SJCRH30 (cell line): ENCODE results near the gene HSPG2. TPM values are rescaled to one million over a fixed set of nuclear protein-coding genes. Genes with fewer than 3 reads are reported as not detected.
"Not testable (repeated sequence)": the region's sequence is repeated elsewhere in the genome, so short reads cannot be mapped to it uniquely, and the experiment has no call there.

ENCODE experiments used
- DNase-seq, 2 experiments: peaks; one replicate each; pipeline ENCODE4 v3.0.0-alpha.2; 2015 to 2020
- H3K27ac ChIP-seq: fragments of 250-450 bp; sonication (Bioruptor Pico); 2 replicates; pipeline ENCODE4 v1.5.1; 2020; ENCODE audit warnings: mild to moderate bottlenecking, moderate library complexity
- H3K27me3 ChIP-seq: fragments of 250-450 bp; sonication (Bioruptor Pico); 2 replicates; pipeline ENCODE4 v1.5.1; 2020; ENCODE audit warnings: mild to moderate bottlenecking, moderate library complexity
- H3K36me3 ChIP-seq: fragments of 250-450 bp; sonication (Bioruptor Pico); 2 replicates; pipeline ENCODE4 v1.5.1; 2020; ENCODE audit warnings: mild to moderate bottlenecking, moderate library complexity
- H3K4me1 ChIP-seq: fragments of 250-450 bp; sonication (Bioruptor Pico); 2 replicates; pipeline ENCODE4 v1.5.1; 2020; ENCODE audit warnings: mild to moderate bottlenecking, moderate library complexity
- H3K4me3 ChIP-seq: fragments of 250-450 bp; sonication (Bioruptor Pico); 2 replicates; pipeline ENCODE4 v1.5.1; 2020; ENCODE audit warnings: mild to moderate bottlenecking, moderate library complexity
- H3K9me3 ChIP-seq: fragments of 250-450 bp; sonication (Bioruptor Pico); replicated peaks from 2 replicates; pipeline ENCODE4 v1.5.1; 2020; ENCODE audit warnings: mild to moderate bottlenecking, moderate library complexity
- total RNA-seq: library from RNA; depleted of rRNA; stranded (reverse); fragments of >200 nt; shearing (Covaris generic); gene quantifications from 2 replicates; pipeline ENCODE4 v1.2.3, GENCODE V29; 2014

HSPG2 gene
- total RNA-seq, 1 experiment from 2014 or later = 84.0 TPM

- H3K36me3 ChIP-seq = peaks cover 92% of the 10 kb centered on the region
- H3K27ac ChIP-seq = no peak overlapping the region
- H3K9me3 ChIP-seq = 0 out of 2 replicates have a peak, but pooled peaks cover 3% of the 10 kb centered on the region
- H3K4me1 ChIP-seq = no peaks in the 10 kb centered on the region
- no peak overlapping the region for H3K4me3 ChIP-seq
- DNase-seq = no peak
- no peaks in the 10 kb centered on the region for H3K27me3 ChIP-seq
Measured at GRCh38 chr1:21830792-21831453, 106.2 kb downstream of the HSPG2 start.

- DNase-seq = no peak
- Histone ChIP-seq H3K36me3 (peaks cover 90% of the 10 kb centered on the region), H3K27ac (no peak overlapping the region), H3K4me1 (no peaks in the 10 kb centered on the region), H3K4me3 (no peak overlapping the region), H3K9me3 (no peaks in the 10 kb centered on the region), H3K27me3 (no peaks in the 10 kb centered on the region)
Measured at GRCh38 chr1:21829294-21829693, 107.8 kb downstream of the HSPG2 start.

- DNase-seq = no peak
- H3K4me1 ChIP-seq = no peaks in the 10 kb centered on the region
- no peaks in the 10 kb centered on the region for H3K27me3 ChIP-seq
- peaks cover 90% of the 10 kb centered on the region for H3K36me3 ChIP-seq
- no peak overlapping the region for H3K27ac ChIP-seq
- H3K9me3 ChIP-seq = no peaks in the 10 kb centered on the region
- H3K4me3 ChIP-seq = no peak overlapping the region
Measured at GRCh38 chr1:21828506-21829210, 108.5 kb downstream of the HSPG2 start.

GRCh38 chr1:21828075-21828474, 109.0 kb downstream of the HSPG2 start:
- Histone ChIP-seq H3K4me1 (no peaks in the 10 kb centered on the region), H3K27me3 (no peaks in the 10 kb centered on the region), H3K27ac (no peak overlapping the region), H3K4me3 (no peak overlapping the region), H3K36me3 (peaks cover 90% of the 10 kb centered on the region), H3K9me3 (no peaks in the 10 kb centered on the region)
- DNase-seq = no peak

GRCh38 chr1:21827141-21827679, 109.9 kb downstream of the HSPG2 start:
- no peak for DNase-seq
- H3K27ac ChIP-seq = no peak overlapping the region
- no peaks in the 10 kb centered on the region for H3K4me1 ChIP-seq
- H3K27me3 ChIP-seq = no peaks in the 10 kb centered on the region
- no peak overlapping the region for H3K4me3 ChIP-seq
- H3K36me3 ChIP-seq = peaks cover 91% of the 10 kb centered on the region
- H3K9me3 ChIP-seq = no peaks in the 10 kb centered on the region

- not testable (repeated sequence) for H3K9me3 ChIP-seq, H3K4me3 ChIP-seq, H3K27me3 ChIP-seq, H3K27ac ChIP-seq, DNase-seq, H3K4me1 ChIP-seq
- H3K36me3 ChIP-seq = peaks cover 92% of the 10 kb centered on the region
Measured at GRCh38 chr1:21826694-21827093, 110.4 kb downstream of the HSPG2 start.

GRCh38 chr1:21825393-21825792, 111.7 kb downstream of the HSPG2 start:
- DNase-seq = no peak
- H3K27me3 ChIP-seq = no peaks in the 10 kb centered on the region
- no peaks in the 10 kb centered on the region for H3K4me1 ChIP-seq
- no peak overlapping the region for H3K27ac ChIP-seq
- no peak overlapping the region for H3K4me3 ChIP-seq
- 0 out of 2 replicates have a peak, but pooled peaks cover 2% of the 10 kb centered on the region for H3K9me3 ChIP-seq
- peaks cover 94% of the 10 kb centered on the region for H3K36me3 ChIP-seq

- Histone ChIP-seq H3K4me3 (no peak overlapping the region), H3K27ac (no peak overlapping the region), H3K27me3 (no peaks in the 10 kb centered on the region), H3K36me3 (peaks cover 89% of the 10 kb centered on the region), H3K4me1 (no peaks in the 10 kb centered on the region), H3K9me3 (0 out of 2 replicates have a peak, but pooled peaks cover 2% of the 10 kb centered on the region)
- DNase-seq = no peak
Measured at GRCh38 chr1:21824926-21825325, 112.2 kb downstream of the HSPG2 start.

- Histone ChIP-seq H3K9me3 (0 out of 2 replicates have a peak, but pooled peaks cover 2% of the 10 kb centered on the region), H3K4me1 (no peaks in the 10 kb centered on the region), H3K27ac (no peak overlapping the region), H3K27me3 (no peaks in the 10 kb centered on the region), H3K36me3 (peaks cover 82% of the 10 kb centered on the region), H3K4me3 (no peak overlapping the region)
- no peak for DNase-seq
Measured at GRCh38 chr1:21823980-21824702, 113.0 kb downstream of the HSPG2 start.

- no peak for DNase-seq
- H3K36me3 ChIP-seq = peaks cover 80% of the 10 kb centered on the region
- H3K4me1 ChIP-seq = no peaks in the 10 kb centered on the region
- H3K27me3 ChIP-seq = no peaks in the 10 kb centered on the region
- no peak overlapping the region for H3K4me3 ChIP-seq
- no peak overlapping the region for H3K27ac ChIP-seq
- 0 out of 2 replicates have a peak, but pooled peaks cover 2% of the 10 kb centered on the region for H3K9me3 ChIP-seq
Measured at GRCh38 chr1:21823206-21823979, 113.7 kb downstream of the HSPG2 start.

- Histone ChIP-seq H3K36me3 (peaks cover 74% of the 10 kb centered on the region), H3K9me3 (0 out of 2 replicates have a peak, but pooled peaks cover 2% of the 10 kb centered on the region), H3K4me1 (peaks cover 4% of the 10 kb centered on the region; the same call in 1 of the 2 replicates), H3K27me3 (no peaks in the 10 kb centered on the region), H3K4me3 (no peak overlapping the region), H3K27ac (no peak overlapping the region)
- peak in 1 of 2 experiments; percentile 24 for DNase-seq
Measured at GRCh38 chr1:21822349-21822748, 114.8 kb downstream of the HSPG2 start.

- peaks cover 65% of the 10 kb centered on the region for H3K36me3 ChIP-seq
- 0 out of 2 replicates have a peak, but pooled peaks cover 2% of the 10 kb centered on the region for H3K9me3 ChIP-seq
- no peak overlapping the region for H3K4me3 ChIP-seq
- peaks cover 11% of the 10 kb centered on the region for H3K4me1 ChIP-seq
- no peak for DNase-seq
- H3K27ac ChIP-seq = no peak overlapping the region
- H3K27me3 ChIP-seq = no peaks in the 10 kb centered on the region
Measured at GRCh38 chr1:21821385-21822019, 115.6 kb downstream of the HSPG2 start.

- Histone ChIP-seq H3K9me3 (0 out of 2 replicates have a peak, but pooled peaks cover 2% of the 10 kb centered on the region), H3K4me3 (no peak overlapping the region), H3K27ac (no peak overlapping the region), H3K4me1 (peaks cover 18% of the 10 kb centered on the region), H3K27me3 (no peaks in the 10 kb centered on the region), H3K36me3 (peaks cover 58% of the 10 kb centered on the region)
- no peak for DNase-seq
Measured at GRCh38 chr1:21820597-21821232, 116.4 kb downstream of the HSPG2 start.
